H1 (cell line): ENCODE results near the gene ARID1B. TPM values are rescaled to one million over a fixed set of nuclear protein-coding genes. Genes with fewer than 3 reads are reported as not detected.

Source experiments
- CTCF ChIA-PET: fragments of 300-600 bp; sonication (Branson Sonifier 250); formaldehyde crosslinking; loops from one replicate; lab custom pipeline; 2021; ENCODE audit not compliant: partially characterized antibody; lab: Charles Lee
- POLR2A ChIA-PET: fragments of 300-600 bp; sonication (Branson Sonifier 250); formaldehyde crosslinking; loops from one replicate; lab custom pipeline; 2021; ENCODE audit warnings: inconsistent platforms; ENCODE audit not compliant: partially characterized antibody; lab: Charles Lee
- DNase-seq, 2 experiments: peaks; one replicate each; pipeline versions ENCODE4 v3.0.0 to v3.0.0-alpha.2; 2010 to 2022; ENCODE audit warnings: low spot score in 2 of 2, low read depth in 1 of 2, mixed read lengths in 1 of 2
- FAIRE-seq: peaks from 2 replicates; lab custom pipeline; 2011; peaks lifted over from hg19 to GRCh38; lab: Jason Lieb, UNC
- H2AFZ ChIP-seq: 2 replicates; pipeline ENCODE4 v1.8.1; 2012; ENCODE audit warnings: low read length, inconsistent platforms
- H2AK5ac ChIP-seq: 2 replicates; pipeline ENCODE4 v1.6.1; 2013; ENCODE audit warnings: low read depth, low read length
- H2BK120ac ChIP-seq: replicated peaks from 2 replicates; pipeline ENCODE3; 2013; ENCODE audit warnings: low read depth, low read length, inconsistent platforms
- H2BK12ac ChIP-seq: 2 replicates; pipeline ENCODE4 v1.6.1; 2013; ENCODE audit warnings: low read depth, low read length
- H2BK15ac ChIP-seq: 2 replicates; pipeline ENCODE4 v1.6.1; 2013; ENCODE audit warnings: low read length
- H2BK20ac ChIP-seq: 2 replicates; pipeline ENCODE4 v1.6.1; 2013; ENCODE audit warnings: low read length
- H2BK5ac ChIP-seq: 2 replicates; pipeline ENCODE4 v1.6.1; 2013; ENCODE audit warnings: low read depth, low read length
- H3K14ac ChIP-seq: 2 replicates; pipeline ENCODE4 v1.6.1; 2013; ENCODE audit warnings: inconsistent platforms; ENCODE audit not compliant: insufficient read length
- H3K18ac ChIP-seq: 2 replicates; pipeline ENCODE4 v1.6.1; 2013; ENCODE audit warnings: low read length; ENCODE audit errors: extremely low read depth
- H3K23ac ChIP-seq: 2 replicates; pipeline ENCODE4 v1.6.1; 2013; ENCODE audit warnings: inconsistent platforms; ENCODE audit not compliant: insufficient read length
- H3K23me2 ChIP-seq: 2 replicates; pipeline ENCODE4 v1.6.1; 2013; ENCODE audit warnings: low read depth, low read length
- H3K27ac ChIP-seq: 2 replicates; pipeline ENCODE4 v1.6.1; 2011; ENCODE audit warnings: low read depth, low read length, inconsistent platforms
- H3K27me3 ChIP-seq, 4 experiments: replicated peaks in 1 of 4; 1 replicate in 1 of 4; 2 replicates in 3 of 4; pipeline versions ENCODE4 v1.6.1 to v1.8.1; 2011 to 2013; ENCODE audit warnings: low read length in 3 of 4, mild to moderate bottlenecking in 3 of 4, inconsistent platforms in 2 of 4, mixed read lengths in 2 of 4, moderate library complexity in 1 of 4; ENCODE audit not compliant: control insufficient read depth in 3 of 4, insufficient read depth in 3 of 4; ENCODE audit errors: extremely low read depth in 1 of 4
- H3K36me3 ChIP-seq, 4 experiments: 2 replicates each; pipeline versions ENCODE4 v1.6.1 to v1.8.1; 2011 to 2013; ENCODE audit warnings: mild to moderate bottlenecking in 4 of 4, low read length in 3 of 4, moderate library complexity in 2 of 4, control low read depth in 1 of 4, inconsistent platforms in 1 of 4; ENCODE audit not compliant: insufficient read depth in 4 of 4, control insufficient read depth in 2 of 4
- H3K4ac ChIP-seq: replicated peaks from 2 replicates; pipeline ENCODE3; 2013; ENCODE audit warnings: low read length, low read depth, mixed read lengths, inconsistent platforms; ENCODE audit not compliant: insufficient read length
- H3K4me1 ChIP-seq, 4 experiments: replicated peaks in 1 of 4; 1 replicate in 1 of 4; 2 replicates in 3 of 4; pipeline versions ENCODE4 v1.6.1 to v1.8.1; 2011 to 2013; ENCODE audit warnings: low read length in 3 of 4, inconsistent platforms in 2 of 4, mixed read lengths in 1 of 4; ENCODE audit not compliant: insufficient read depth in 4 of 4, control insufficient read depth in 3 of 4
- H3K4me2 ChIP-seq, 2 experiments: 2 replicates each; pipeline versions ENCODE4 v1.6.1 to v1.8.1; 2011 to 2013; ENCODE audit warnings: low read depth in 2 of 2, low read length in 2 of 2, control low read depth in 1 of 2, inconsistent platforms in 1 of 2, mild to moderate bottlenecking in 1 of 2; ENCODE audit not compliant: insufficient read depth in 1 of 2
- H3K4me3 ChIP-seq, 4 experiments: fragments of 200-600, 300-600 bp in 1 of 4; sonication (generic), shearing (Covaris generic), sonication (Bioruptor Twin) in 1 of 4; 2 replicates each; pipeline versions ENCODE4 v1.5.1 to v1.8.1; 2011 to 2016; ENCODE audit warnings: low read length in 4 of 4, low read depth in 3 of 4, control low read depth in 2 of 4, inconsistent platforms in 2 of 4, mild to moderate bottlenecking in 2 of 4, mixed read lengths in 1 of 4, moderate library complexity in 1 of 4; ENCODE audit not compliant: insufficient read depth in 2 of 4; ENCODE audit errors: extremely low read depth in 1 of 4
- H3K56ac ChIP-seq: replicated peaks from 2 replicates; pipeline ENCODE3; 2013; ENCODE audit warnings: low read depth, mild to moderate bottlenecking, mixed read lengths, low read length, inconsistent platforms; ENCODE audit not compliant: insufficient read length
- H3K79me1 ChIP-seq: 2 replicates; pipeline ENCODE4 v1.6.1; 2013; ENCODE audit warnings: low read depth, low read length, control low read depth
- H3K79me2 ChIP-seq, 2 experiments: 2 replicates each; pipeline versions ENCODE4 v1.6.1 to v1.8.1; 2012 to 2013; ENCODE audit warnings: low read length in 2 of 2, mild to moderate bottlenecking in 2 of 2, inconsistent platforms in 1 of 2; ENCODE audit not compliant: insufficient read depth in 2 of 2, control insufficient read depth in 1 of 2
- H3K9ac ChIP-seq, 4 experiments: replicated peaks in 1 of 4; 1 replicate in 1 of 4; 2 replicates in 3 of 4; pipeline versions ENCODE4 v1.6.1 to v1.8.1; 2011 to 2013; ENCODE audit warnings: low read depth in 3 of 4, low read length in 3 of 4, control low read depth in 2 of 4, mild to moderate bottlenecking in 2 of 4, moderate library complexity in 2 of 4, inconsistent platforms in 1 of 4; ENCODE audit errors: extremely low read depth in 1 of 4
- H3K9me3 ChIP-seq, 2 experiments: 2 replicates each; pipeline versions ENCODE4 v1.6.1 to v1.8.1; 2012 to 2013; ENCODE audit warnings: mild to moderate bottlenecking in 2 of 2, moderate library complexity in 2 of 2, control low read depth in 1 of 2, inconsistent platforms in 1 of 2, low read depth in 1 of 2, low read length in 1 of 2, mixed read lengths in 1 of 2; ENCODE audit not compliant: insufficient read depth in 2 of 2
- H4K20me1 ChIP-seq, 2 experiments: replicated peaks in 1 of 2; 2 replicates each; pipeline versions ENCODE3 to v1.8.1; 2011 to 2013; ENCODE audit warnings: inconsistent platforms in 2 of 2, low read length in 2 of 2, mild to moderate bottlenecking in 1 of 2; ENCODE audit not compliant: insufficient read depth in 2 of 2, control insufficient read depth in 1 of 2
- H4K5ac ChIP-seq: 2 replicates; pipeline ENCODE4 v1.6.1; 2013; ENCODE audit warnings: low read length, low read depth, mixed read lengths, inconsistent platforms; ENCODE audit not compliant: insufficient read length
- H4K8ac ChIP-seq: 2 replicates; pipeline ENCODE4 v1.8.0; 2013; ENCODE audit warnings: mild to moderate bottlenecking, moderate library complexity, low read length, inconsistent platforms; ENCODE audit not compliant: insufficient read depth; ENCODE audit errors: extremely low read depth
- H4K91ac ChIP-seq: replicated peaks from 2 replicates; pipeline ENCODE3; 2013; ENCODE audit warnings: low read length, mixed read lengths, inconsistent platforms; ENCODE audit not compliant: insufficient read length
- CBX5 ChIP-seq: fragments of 300-800, 300-1000 bp; sonication (generic); IDR thresholded peaks from 2 replicates; pipeline ENCODE4 v1.7.1; 2016; ENCODE audit warnings: antibody characterized with exemption, low read length, low read depth
- CHD2 ChIP-seq: IDR thresholded peaks from 2 replicates; pipeline ENCODE4 v1.6.1; 2012; ENCODE audit warnings: low read length, improper control_type of control experiment
- CTBP2 ChIP-seq: IDR thresholded peaks from 2 replicates; pipeline ENCODE4 v1.7.0; 2011; ENCODE audit warnings: borderline replicate concordance, mild to moderate bottlenecking, moderate library complexity, mixed read lengths, low read length; ENCODE audit not compliant: insufficient read depth, insufficient read length
- EP300 ChIP-seq, 2 experiments: IDR thresholded peaks; 1 replicate in 1 of 2; 2 replicates in 1 of 2; pipeline ENCODE4 v1.6.1; 2011 to 2012; ENCODE audit warnings: low read depth in 2 of 2, low read length in 2 of 2, mild to moderate bottlenecking in 2 of 2, borderline replicate concordance in 1 of 2, inconsistent platforms in 1 of 2, moderate library complexity in 1 of 2
- GTF2F1 ChIP-seq: IDR thresholded peaks from 2 replicates; pipeline ENCODE4 v1.6.1; 2012; ENCODE audit warnings: low read depth, low read length, improper control_type of control experiment, borderline replicate concordance
- JUN ChIP-seq: IDR thresholded peaks from 2 replicates; pipeline ENCODE4 v1.6.1; 2011; ENCODE audit warnings: low read depth, mild to moderate bottlenecking, improper control_type of control experiment, low read length
- KDM4A ChIP-seq: IDR thresholded peaks from one replicate; pipeline ENCODE4 v1.7.1; 2012; ENCODE audit warnings: low read depth, mild to moderate bottlenecking, moderate library complexity, low read length, inconsistent platforms; ENCODE audit not compliant: severe bottlenecking
- KDM5A ChIP-seq: fragments of 200-600 bp; IDR thresholded peaks from 2 replicates; pipeline ENCODE4 v1.7.1; 2012; ENCODE audit warnings: mild to moderate bottlenecking, low read length, inconsistent platforms, mixed read lengths
- NRF1 ChIP-seq: IDR thresholded peaks from 2 replicates; pipeline ENCODE4 v1.6.1; 2011; ENCODE audit warnings: mild to moderate bottlenecking, low read depth, low read length, improper control_type of control experiment
- POLR2AphosphoS5 ChIP-seq: IDR thresholded peaks from 2 replicates; pipeline ENCODE4 v1.6.1; 2011; ENCODE audit warnings: low read depth, low read length
- RBBP5 ChIP-seq: IDR thresholded peaks from 2 replicates; pipeline ENCODE4 v1.7.1; 2012; ENCODE audit warnings: low read depth, mild to moderate bottlenecking, inconsistent platforms, low read length, moderate library complexity, borderline replicate concordance
- SP2 ChIP-seq: IDR thresholded peaks from 2 replicates; pipeline ENCODE4 v1.6.1; 2012; ENCODE audit warnings: mild to moderate bottlenecking, low read length, inconsistent platforms
- TAF1 ChIP-seq: IDR thresholded peaks from 2 replicates; pipeline ENCODE4 v1.6.1; 2011; ENCODE audit warnings: mild to moderate bottlenecking, low read depth, low read length
- TCF12 ChIP-seq: IDR thresholded peaks from 2 replicates; pipeline ENCODE4 v1.6.1; 2011; ENCODE audit warnings: low read depth, mild to moderate bottlenecking, low read length
- WGBS, 2 experiments: shearing (Covaris generic) in 1 of 2; methylation state at CpG; one replicate each; pipeline versions ENCODE4 v1.1.6 to v1.1.7; 2013 to 2015; ENCODE audit warnings: low lambda C conversion rate in 2 of 2, mixed read lengths in 2 of 2, inconsistent platforms in 1 of 2, low coverage in 1 of 2, missing lambda C conversion rate in 1 of 2; ENCODE audit not compliant: insufficient replicate concordance in 2 of 2, insufficient coverage in 1 of 2, insufficient read length in 1 of 2; ENCODE audit errors: extremely low coverage in 1 of 2, missing lambda C conversion rate in 1 of 2; 5-methylcytosine and 5-hydroxymethylcytosine counted together
- polyA plus RNA-seq, 7 experiments: library from polyadenylated mRNA; depleted of rRNA in 3 of 7; stranded (reverse) in 5 of 7; unstranded in 2 of 7; fragments of >200 nt in 5 of 7; fragments of 200-250 nt in 2 of 7; gene quantifications; 1 replicate in 5 of 7; 2 replicates in 1 of 7; 4 replicates in 1 of 7; pipeline versions ENCODE4 v1.2.1 to v1.2.3, GENCODE V29; 2011 to 2013; ENCODE audit warnings: missing spikeins in 2 of 7, mixed read lengths in 2 of 7
- total RNA-seq: library from RNA; stranded (reverse); fragmentation: NEBNext Ultra II Directional; extraction: Animal tissue kit (Norgen Biotek cat#: 25700); gene quantifications from 2 replicates; pipeline ENCODE4 v1.2.1, GENCODE V29; 2021
- TF ChIP-seq, protein P1 (sequence below): IDR thresholded peaks from 2 replicates; pipeline ENCODE4 v1.6.1; 2012; ENCODE audit warnings: inconsistent platforms

The ARID1B gene
- total and polyA plus RNA-seq, 2 of the 8 experiments (the other 6 are each of a cell fraction or from before 2014, with no cell fraction given): 24.3 to 70.3 TPM

DNA sequence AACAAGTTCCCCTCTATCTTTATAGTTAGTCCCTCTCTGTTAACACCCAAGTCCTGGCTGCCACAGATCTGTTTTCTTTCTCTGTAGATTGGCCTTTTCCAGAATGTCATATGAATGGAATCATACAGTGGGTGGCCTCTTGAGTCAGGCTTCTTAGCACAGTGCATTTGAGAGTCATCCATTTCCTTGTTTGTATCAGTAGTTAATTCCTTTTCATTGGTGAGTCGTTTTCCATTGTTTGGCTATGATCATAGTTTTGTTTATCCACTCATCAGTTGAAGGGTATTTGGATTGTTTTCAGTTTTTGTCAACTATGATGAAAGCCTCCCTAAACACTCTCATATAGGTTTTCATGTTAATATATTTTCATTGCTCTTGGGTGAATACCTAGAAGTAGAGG lies 248.3 kb downstream of the ARID1B start:
- H2BK5ac ChIP-seq: no peak overlapping the region
- no peak overlapping the region for H2AK5ac ChIP-seq
- no peaks in the 10 kb centered on the region for H3K23me2 ChIP-seq
- H2AFZ ChIP-seq: no peak overlapping the region
- no peak overlapping the region for H2BK120ac ChIP-seq
- H3K9me3 ChIP-seq: no peaks in the 10 kb centered on the region
- no peak for DNase-seq
- H3K27me3 ChIP-seq: no peaks in the 10 kb centered on the region
- ChIA-PET POLR2A (no interaction called here), CTCF (no interaction called here)
- TF ChIP-seq CHD2 (no peak), POLR2AphosphoS5 (no peak), SP2 (no peak), EP300 (IDR thresholded peaks at IDR 0.05; ENCODE audit: borderline replicate concordance in 1 of 2, low read depth in 2 of 2, low read length in 2 of 2) (no peak), NRF1 (no peak), TAF1 (no peak), GTF2F1 (no peak), KDM5A (no peak), TCF12 (no peak), RBBP5 (no peak), KDM4A (no peak), CBX5 (no peak), CTBP2 (no peak), JUN (no peak)
- TF ChIP-seq, protein P1, sequence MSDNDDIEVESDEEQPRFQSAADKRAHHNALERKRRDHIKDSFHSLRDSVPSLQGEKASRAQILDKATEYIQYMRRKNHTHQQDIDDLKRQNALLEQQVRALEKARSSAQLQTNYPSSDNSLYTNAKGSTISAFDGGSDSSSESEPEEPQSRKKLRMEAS: no peak
- H3K18ac ChIP-seq: no peak overlapping the region
- no peak overlapping the region for H3K23ac ChIP-seq
- H3K56ac ChIP-seq: no peak overlapping the region
- H4K20me1 ChIP-seq: no peaks in the 10 kb centered on the region
- no peak overlapping the region for H2BK12ac ChIP-seq
- H3K4me2 ChIP-seq: no peak overlapping the region
- no peaks in the 10 kb centered on the region for H3K36me3 ChIP-seq
- H3K14ac ChIP-seq: no peak overlapping the region
- no peak overlapping the region for H3K4me3 ChIP-seq
- 95% methylated on average over 1 of the region's 1 CpG; no CpG with 5 or more reads in 1 of the 2 experiments for WGBS, 2 experiments
- H4K91ac ChIP-seq: no peak overlapping the region
- no peak overlapping the region for H4K5ac ChIP-seq
- H3K4me1 ChIP-seq: peaks cover 0 to 5% (median under 1%) of the 10 kb centered on the region in 4 experiments; a peak in 1 of 7 replicates
- no peak overlapping the region for H2BK15ac ChIP-seq
- H3K79me2 ChIP-seq: peaks cover 3 to 80% of the 10 kb centered on the region in 2 experiments; a peak in 3 of 4 replicates
- H3K27ac ChIP-seq: no peak overlapping the region
- no peak overlapping the region for H2BK20ac ChIP-seq
- no peak overlapping the region for H3K4ac ChIP-seq
- H3K9ac ChIP-seq: no peak overlapping the region
- H3K79me1 ChIP-seq: 0 out of 2 replicates have a peak, but pooled peaks cover 2% of the 10 kb centered on the region
- no peak for FAIRE-seq
- H4K8ac ChIP-seq: no peak overlapping the region
